Neural cell (in vitro differentiated cells): ENCODE measurements around the gene INSRR. TPM values are rescaled to one million over a fixed set of nuclear protein-coding genes. Genes with fewer than 3 reads are reported as not detected.

ENCODE experiments used
- H2AFZ ChIP-seq: fragments of 200-600, 300-800 bp; sonication (generic), shearing (Covaris generic); 2 replicates; pipeline ENCODE4 v1.6.0; 2014; ENCODE audit warnings: low read depth, mild to moderate bottlenecking, antibody characterized with exemption, low read length, moderate library complexity
- H3F3A ChIP-seq: fragments of 200-600 bp; shearing (Covaris generic); 2 replicates; pipeline ENCODE4 v1.6.1; 2016; ENCODE audit warnings: mild to moderate bottlenecking, moderate library complexity, mixed read lengths, antibody characterized with exemption, low read length; ENCODE audit not compliant: insufficient read depth, poor library complexity, severe bottlenecking
- H3K27ac ChIP-seq: fragments of 200-600, 300-800 bp; sonication (generic), shearing (Covaris generic); 2 replicates; pipeline ENCODE4 v1.5.1; 2014; ENCODE audit warnings: mild to moderate bottlenecking, low read length, moderate library complexity
- H3K27me3 ChIP-seq: fragments of 300-800, 200-600 bp; sonication (generic), shearing (Covaris generic); 2 replicates; pipeline ENCODE4 v1.6.0; 2014; ENCODE audit warnings: mild to moderate bottlenecking, low read depth, low read length, moderate library complexity; ENCODE audit not compliant: insufficient read depth
- H3K36me3 ChIP-seq: fragments of 300-800, 200-600 bp; sonication (generic), shearing (Covaris generic); 2 replicates; pipeline ENCODE4 v1.5.1; 2014; ENCODE audit warnings: mild to moderate bottlenecking, antibody characterized with exemption, low read length, moderate library complexity; ENCODE audit not compliant: insufficient read depth
- H3K4me2 ChIP-seq: fragments of 300-800, 200-600 bp; sonication (generic), shearing (Covaris generic); 2 replicates; pipeline ENCODE4 v1.6.0; 2014; ENCODE audit warnings: mild to moderate bottlenecking, low read length
- H3K4me3 ChIP-seq: fragments of 300-800, 200-600 bp; sonication (generic), shearing (Covaris generic); 2 replicates; pipeline ENCODE4 v1.5.1; 2014; ENCODE audit warnings: mild to moderate bottlenecking, low read length, moderate library complexity
- H3K79me2 ChIP-seq: fragments of 200-600 bp; shearing (Covaris generic); replicated peaks from 2 replicates; pipeline ENCODE4 v1.6.0; 2014; ENCODE audit warnings: mild to moderate bottlenecking, low read length, moderate library complexity; ENCODE audit not compliant: insufficient read depth
- H3K9ac ChIP-seq: fragments of 300-800, 200-600 bp; sonication (generic), shearing (Covaris generic); 2 replicates; pipeline ENCODE4 v1.6.1; 2016; ENCODE audit warnings: mild to moderate bottlenecking, low read length, mixed read lengths
- H3K9me2 ChIP-seq: fragments of 200-600 bp; shearing (Covaris generic); 2 replicates; pipeline ENCODE4 v1.6.1; 2016; ENCODE audit warnings: mild to moderate bottlenecking, low read length, mixed read lengths; ENCODE audit not compliant: insufficient read depth
- H3K9me3 ChIP-seq: fragments of 200-600, 300-800 bp; sonication (generic), shearing (Covaris generic); 2 replicates; pipeline ENCODE4 v1.6.1; 2016; ENCODE audit warnings: mild to moderate bottlenecking, mixed run types, low read length, moderate library complexity, mixed read lengths
- H4K20me1 ChIP-seq: fragments of 200-600 bp; shearing (Covaris generic); 2 replicates; pipeline ENCODE4 v1.6.1; 2016; ENCODE audit warnings: mild to moderate bottlenecking, mixed run types; ENCODE audit not compliant: insufficient read depth
- EP300 ChIP-seq: fragments of 450-650 bp; conservative IDR thresholded peaks from 2 replicates; pipeline ENCODE4 v1.6.1; 2014; ENCODE audit warnings: antibody characterized with exemption, mild to moderate bottlenecking, moderate library complexity; ENCODE audit not compliant: poor library complexity, severe bottlenecking
- EZH2 ChIP-seq: fragments of 200-600, 300-800 bp; shearing (Covaris generic), sonication (generic); IDR thresholded peaks from 2 replicates; pipeline ENCODE4 v1.6.1; 2014; ENCODE audit warnings: antibody characterized with exemption, low read length, borderline replicate concordance, mild to moderate bottlenecking; ENCODE audit not compliant: insufficient read depth, poor library complexity, severe bottlenecking
- MXI1 ChIP-seq: fragments of 450-650 bp; conservative IDR thresholded peaks from 2 replicates; pipeline ENCODE4 v1.6.1; 2014; ENCODE audit warnings: antibody characterized with exemption, mild to moderate bottlenecking; ENCODE audit not compliant: poor library complexity, severe bottlenecking
- POLR2AphosphoS5 ChIP-seq: IDR thresholded peaks from 2 replicates; pipeline ENCODE4 v1.6.1; 2012
- RAD21 ChIP-seq: fragments of 450-650 bp; conservative IDR thresholded peaks from 2 replicates; pipeline ENCODE4 v1.6.1; 2014; ENCODE audit warnings: antibody characterized with exemption, mild to moderate bottlenecking, moderate library complexity
- SMC3 ChIP-seq: fragments of 450-650 bp; conservative IDR thresholded peaks from 2 replicates; pipeline ENCODE4 v1.6.1; 2014; ENCODE audit warnings: antibody characterized with exemption, mild to moderate bottlenecking, moderate library complexity; ENCODE audit not compliant: poor library complexity
- TAF1 ChIP-seq: IDR thresholded peaks from 2 replicates; pipeline ENCODE4 v1.6.1; 2012; ENCODE audit warnings: low read depth
- polyA plus RNA-seq: library from polyadenylated mRNA; depleted of rRNA; stranded (reverse); fragments of >200 nt; gene quantifications from 2 replicates; pipeline ENCODE4 v1.2.3, GENCODE V29; 2014
- TF ChIP-seq, protein P1 (sequence below): fragments of 450-650 bp; IDR thresholded peaks from 2 replicates; pipeline ENCODE4 v1.5.1; 2014; ENCODE audit warnings: antibody characterized with exemption, mild to moderate bottlenecking, moderate library complexity; ENCODE audit not compliant: poor library complexity, severe bottlenecking
- TF ChIP-seq, protein P2 (sequence below): IDR thresholded peaks from 2 replicates; pipeline ENCODE4 v1.6.1; 2012; ENCODE audit warnings: borderline replicate concordance

The INSRR gene
- polyA plus RNA-seq, 1 donor from 2014 or later, result 3.0 TPM

DNA sequence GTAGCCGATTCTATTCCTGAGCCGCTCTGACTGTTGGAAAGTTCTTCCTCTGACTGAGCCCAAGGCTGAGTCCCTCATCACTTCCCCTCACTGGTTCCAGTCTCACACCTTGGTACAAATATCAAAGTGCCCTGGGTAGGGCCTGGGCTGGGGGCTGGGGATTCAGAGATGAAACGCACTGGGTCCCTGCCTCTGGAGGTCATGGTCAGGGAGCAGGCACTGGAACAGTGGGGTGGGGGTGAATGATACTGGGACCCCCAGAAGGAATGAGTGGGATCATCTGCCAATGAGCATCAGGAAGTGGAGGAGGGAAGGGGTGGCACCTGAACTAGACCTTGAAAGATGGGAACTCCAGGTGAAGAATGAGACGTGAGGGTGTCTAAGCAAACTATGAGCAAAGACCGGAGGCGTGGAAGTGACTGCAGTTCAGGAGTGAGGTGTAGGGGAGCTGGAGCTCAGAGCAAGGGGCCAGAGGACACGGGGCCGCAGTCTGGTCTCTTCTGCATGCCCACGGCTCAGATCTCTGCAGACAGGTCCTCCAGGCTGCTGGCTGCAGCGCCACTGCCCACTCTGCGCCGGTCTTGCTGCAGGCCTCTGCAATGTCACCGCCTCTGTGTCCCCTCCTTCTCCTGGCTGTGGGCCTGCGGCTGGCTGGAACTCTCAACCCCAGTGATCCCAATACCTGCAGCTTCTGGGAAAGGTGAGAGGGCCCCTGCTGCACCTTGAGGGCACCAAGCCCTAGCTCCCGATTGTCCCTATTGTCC is 44.6 kb upstream of the INSRR start:
- no peaks in the 10 kb centered on the region for H4K20me1 ChIP-seq
- H3K27ac ChIP-seq, result no peak overlapping the region
- no peaks in the 10 kb centered on the region for H3K9me2 ChIP-seq
- H3F3A ChIP-seq, result no peaks in the 10 kb centered on the region
- H3K9ac ChIP-seq, result no peak overlapping the region
- no peak overlapping the region for H2AFZ ChIP-seq
- H3K4me2 ChIP-seq, result no peak overlapping the region
- H3K36me3 ChIP-seq, result no peaks in the 10 kb centered on the region
- TF ChIP-seq, protein P1, sequence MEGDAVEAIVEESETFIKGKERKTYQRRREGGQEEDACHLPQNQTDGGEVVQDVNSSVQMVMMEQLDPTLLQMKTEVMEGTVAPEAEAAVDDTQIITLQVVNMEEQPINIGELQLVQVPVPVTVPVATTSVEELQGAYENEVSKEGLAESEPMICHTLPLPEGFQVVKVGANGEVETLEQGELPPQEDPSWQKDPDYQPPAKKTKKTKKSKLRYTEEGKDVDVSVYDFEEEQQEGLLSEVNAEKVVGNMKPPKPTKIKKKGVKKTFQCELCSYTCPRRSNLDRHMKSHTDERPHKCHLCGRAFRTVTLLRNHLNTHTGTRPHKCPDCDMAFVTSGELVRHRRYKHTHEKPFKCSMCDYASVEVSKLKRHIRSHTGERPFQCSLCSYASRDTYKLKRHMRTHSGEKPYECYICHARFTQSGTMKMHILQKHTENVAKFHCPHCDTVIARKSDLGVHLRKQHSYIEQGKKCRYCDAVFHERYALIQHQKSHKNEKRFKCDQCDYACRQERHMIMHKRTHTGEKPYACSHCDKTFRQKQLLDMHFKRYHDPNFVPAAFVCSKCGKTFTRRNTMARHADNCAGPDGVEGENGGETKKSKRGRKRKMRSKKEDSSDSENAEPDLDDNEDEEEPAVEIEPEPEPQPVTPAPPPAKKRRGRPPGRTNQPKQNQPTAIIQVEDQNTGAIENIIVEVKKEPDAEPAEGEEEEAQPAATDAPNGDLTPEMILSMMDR, result no peak
- TF ChIP-seq SMC3 (no peak), EZH2 (no peak), TAF1 (no peak), MXI1 (no peak), RAD21 (no peak), EP300 (no peak), POLR2AphosphoS5 (no peak)
- TF ChIP-seq, protein P2, sequence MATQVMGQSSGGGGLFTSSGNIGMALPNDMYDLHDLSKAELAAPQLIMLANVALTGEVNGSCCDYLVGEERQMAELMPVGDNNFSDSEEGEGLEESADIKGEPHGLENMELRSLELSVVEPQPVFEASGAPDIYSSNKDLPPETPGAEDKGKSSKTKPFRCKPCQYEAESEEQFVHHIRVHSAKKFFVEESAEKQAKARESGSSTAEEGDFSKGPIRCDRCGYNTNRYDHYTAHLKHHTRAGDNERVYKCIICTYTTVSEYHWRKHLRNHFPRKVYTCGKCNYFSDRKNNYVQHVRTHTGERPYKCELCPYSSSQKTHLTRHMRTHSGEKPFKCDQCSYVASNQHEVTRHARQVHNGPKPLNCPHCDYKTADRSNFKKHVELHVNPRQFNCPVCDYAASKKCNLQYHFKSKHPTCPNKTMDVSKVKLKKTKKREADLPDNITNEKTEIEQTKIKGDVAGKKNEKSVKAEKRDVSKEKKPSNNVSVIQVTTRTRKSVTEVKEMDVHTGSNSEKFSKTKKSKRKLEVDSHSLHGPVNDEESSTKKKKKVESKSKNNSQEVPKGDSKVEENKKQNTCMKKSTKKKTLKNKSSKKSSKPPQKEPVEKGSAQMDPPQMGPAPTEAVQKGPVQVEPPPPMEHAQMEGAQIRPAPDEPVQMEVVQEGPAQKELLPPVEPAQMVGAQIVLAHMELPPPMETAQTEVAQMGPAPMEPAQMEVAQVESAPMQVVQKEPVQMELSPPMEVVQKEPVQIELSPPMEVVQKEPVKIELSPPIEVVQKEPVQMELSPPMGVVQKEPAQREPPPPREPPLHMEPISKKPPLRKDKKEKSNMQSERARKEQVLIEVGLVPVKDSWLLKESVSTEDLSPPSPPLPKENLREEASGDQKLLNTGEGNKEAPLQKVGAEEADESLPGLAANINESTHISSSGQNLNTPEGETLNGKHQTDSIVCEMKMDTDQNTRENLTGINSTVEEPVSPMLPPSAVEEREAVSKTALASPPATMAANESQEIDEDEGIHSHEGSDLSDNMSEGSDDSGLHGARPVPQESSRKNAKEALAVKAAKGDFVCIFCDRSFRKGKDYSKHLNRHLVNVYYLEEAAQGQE, result no peak
- no peak overlapping the region for H3K4me3 ChIP-seq
- H3K9me3 ChIP-seq, result no peaks in the 10 kb centered on the region
- no peaks in the 10 kb centered on the region for H3K79me2 ChIP-seq
- no peaks in the 10 kb centered on the region for H3K27me3 ChIP-seq

DNA sequence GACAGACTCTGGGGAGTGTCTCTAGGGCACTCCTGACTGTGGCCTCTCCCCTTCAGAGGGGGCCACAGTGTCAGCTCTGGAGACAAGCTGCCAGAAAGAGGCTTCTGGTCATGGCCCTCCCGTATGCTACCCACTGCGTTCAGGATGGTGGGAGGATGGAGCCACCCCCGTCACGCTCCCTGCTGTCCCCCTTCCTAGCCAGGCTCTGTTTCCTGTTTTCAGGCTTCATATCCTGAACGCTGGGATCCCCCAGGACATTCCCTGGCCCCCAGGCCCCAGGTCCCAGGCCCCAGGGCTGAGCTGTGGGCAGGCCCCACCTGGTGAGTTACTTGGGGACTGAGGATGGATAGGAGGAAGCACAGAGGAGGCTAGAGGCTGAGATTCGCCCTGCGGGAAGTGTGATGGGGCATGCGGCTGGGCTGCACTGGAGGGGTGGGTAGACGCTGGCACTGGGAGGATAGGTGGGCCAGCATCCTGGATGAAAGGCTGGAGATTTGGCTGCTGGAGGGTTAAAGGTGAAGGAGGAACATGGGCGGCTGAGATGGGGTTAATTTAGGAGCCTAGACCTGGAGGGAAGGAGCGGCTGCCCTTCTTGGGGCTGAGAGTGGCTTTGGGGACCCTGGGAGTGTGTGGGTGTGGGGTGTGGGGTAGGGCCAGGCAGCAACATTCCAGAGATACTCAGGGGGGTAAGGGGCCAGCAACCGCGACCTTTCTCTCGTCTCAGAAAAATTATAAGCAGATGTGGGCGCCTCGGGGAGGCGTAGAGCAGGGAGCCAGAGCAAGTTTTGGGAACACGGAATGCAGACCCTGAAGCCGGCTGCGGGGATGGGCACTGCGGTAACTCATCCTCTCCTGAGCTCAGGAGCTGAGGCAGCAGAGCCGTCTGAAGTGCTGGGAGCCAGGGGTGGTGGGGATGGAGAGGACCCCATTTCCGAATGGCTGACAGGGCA is 43.3 kb upstream of the INSRR start:
- TF ChIP-seq, protein P1, result no peak
- TF ChIP-seq, protein P2, result no peak
- no peak for TF ChIP-seq MXI1
- no peak for TF ChIP-seq RAD21
- TF ChIP-seq EZH2, result no peak
- no peak for TF ChIP-seq SMC3
- no peak for TF ChIP-seq POLR2AphosphoS5
- no peak for TF ChIP-seq TAF1
- Histone ChIP-seq H3K9ac (no peak overlapping the region), H3F3A (no peaks in the 10 kb centered on the region), H3K4me3 (no peak overlapping the region), H4K20me1 (no peaks in the 10 kb centered on the region), H3K79me2 (no peaks in the 10 kb centered on the region), H3K4me2 (no peak overlapping the region), H2AFZ (no peak overlapping the region), H3K27me3 (no peaks in the 10 kb centered on the region), H3K36me3 (no peaks in the 10 kb centered on the region), H3K9me3 (no peaks in the 10 kb centered on the region), H3K27ac (no peak overlapping the region), H3K9me2 (no peaks in the 10 kb centered on the region)
